Measurements from ENCODE around the gene HNRNPLL.
"Not testable (repeated sequence)": the region's sequence is repeated elsewhere in the genome, so short reads cannot be mapped to it uniquely, and the experiment has no call there.

Gene HNRNPLL

GRCh38 chr2:38551171-38551570 lies 51.6 kb downstream of the HNRNPLL start:
- no peak for DNase-seq

GRCh38 chr2:38549851-38550250 lies 52.9 kb downstream of the HNRNPLL start:
- no peak for DNase-seq

GRCh38 chr2:38549071-38549704 lies 53.5 kb downstream of the HNRNPLL start:
- DNase-seq: no peak

- no peak for DNase-seq
Measured at GRCh38 chr2:38547791-38548190, 54.9 kb downstream of the HNRNPLL start.

- DNase-seq: no peak
Measured at GRCh38 chr2:38546585-38546984, 56.1 kb downstream of the HNRNPLL start.

GRCh38 chr2:38546064-38546463 lies 56.7 kb downstream of the HNRNPLL start:
- no peak for DNase-seq

GRCh38 chr2:38542248-38542631 lies 60.5 kb downstream of the HNRNPLL start:
- DNase-seq: not testable (repeated sequence)

GRCh38 chr2:38540580-38541286 lies 62.0 kb downstream of the HNRNPLL start:
- no peak for DNase-seq

GRCh38 chr2:38539086-38539485 lies 63.6 kb downstream of the HNRNPLL start:
- DNase-seq: no peak

GRCh38 chr2:38537937-38538525 lies 64.7 kb downstream of the HNRNPLL start:
- DNase-seq: no peak

GRCh38 chr2:38537296-38537695 lies 65.4 kb downstream of the HNRNPLL start:
- DNase-seq: not testable (repeated sequence)

GRCh38 chr2:38535744-38536506 lies 66.8 kb downstream of the HNRNPLL start:
- peak; percentile 47 to 73 for DNase-seq

GRCh38 chr2:38535404-38535743 lies 67.4 kb downstream of the HNRNPLL start:
- DNase-seq: no peak

- DNase-seq: no peak
Measured at GRCh38 chr2:38534746-38535403, 67.9 kb downstream of the HNRNPLL start.

- no peak for DNase-seq
Measured at GRCh38 chr2:38533757-38534545, 68.8 kb downstream of the HNRNPLL start.

- no peak for DNase-seq
Measured at GRCh38 chr2:38533180-38533579, 69.5 kb downstream of the HNRNPLL start.

GRCh38 chr2:38532366-38532765 lies 70.4 kb downstream of the HNRNPLL start:
- DNase-seq: no peak

GRCh38 chr2:38529208-38529607 lies 73.5 kb downstream of the HNRNPLL start:
- DNase-seq: no peak

GRCh38 chr2:38528534-38528933 lies 74.2 kb downstream of the HNRNPLL start:
- DNase-seq: no peak

GRCh38 chr2:38528008-38528442 lies 74.7 kb downstream of the HNRNPLL start:
- peak in 1 of 2 experiments; percentile 34 for DNase-seq

GRCh38 chr2:38527338-38528007 lies 75.3 kb downstream of the HNRNPLL start:
- no peak for DNase-seq

- DNase-seq: no peak
Measured at GRCh38 chr2:38526195-38526594, 76.5 kb downstream of the HNRNPLL start.
